BE2C (cell line): Measurements from ENCODE around the gene KRTAP19-8.

Experiments
- DNase-seq: peaks from one replicate; pipeline ENCODE4 v3.0.0-alpha.2; 2020
- H3K27me3 ChIP-seq: fragments of 250-450 bp; sonication (Bioruptor Pico); 2 replicates; pipeline ENCODE4 v1.5.1; 2020; ENCODE audit warnings: mild to moderate bottlenecking
- H3K36me3 ChIP-seq: fragments of 250-450 bp; sonication (Bioruptor Pico); 2 replicates; pipeline ENCODE4 v1.5.1; 2020; ENCODE audit warnings: mild to moderate bottlenecking
- H3K4me1 ChIP-seq: fragments of 250-450 bp; sonication (Bioruptor Pico); 2 replicates; pipeline ENCODE4 v1.5.1; 2020
- H3K4me3 ChIP-seq: 2 replicates; pipeline ENCODE4 v1.5.1; 2011; ENCODE audit warnings: low read depth, low read length
- H3K9me3 ChIP-seq: fragments of 250-450 bp; sonication (Bioruptor Pico); 2 replicates; pipeline ENCODE4 v1.5.1; 2020
- CTCF ChIP-seq: IDR thresholded peaks from 2 replicates; pipeline ENCODE4 v1.5.1; 2012; ENCODE audit warnings: mild to moderate bottlenecking, low read depth, low read length

Gene KRTAP19-8

GRCh38 chr21:31042080-31042464 is 3.8 kb upstream of the KRTAP19-8 start:
- Histone ChIP-seq H3K4me3 (no peak overlapping the region), H3K36me3 (no peaks in the 10 kb centered on the region), H3K4me1 (no peaks in the 10 kb centered on the region), H3K27me3 (no peaks in the 10 kb centered on the region), H3K9me3 (no peaks in the 10 kb centered on the region)
- no peak for DNase-seq
- TF ChIP-seq CTCF = no peak

GRCh38 chr21:31041295-31042079 is 3.2 kb upstream of the KRTAP19-8 start:
- H3K4me1 ChIP-seq = no peaks in the 10 kb centered on the region
- TF ChIP-seq CTCF = no peak; the same call in 1 of the 2 replicates
- H3K4me3 ChIP-seq = no peak overlapping the region
- no peaks in the 10 kb centered on the region for H3K9me3 ChIP-seq
- H3K36me3 ChIP-seq = no peaks in the 10 kb centered on the region
- H3K27me3 ChIP-seq = no peaks in the 10 kb centered on the region
- no peak for DNase-seq

- H3K27me3 ChIP-seq = no peaks in the 10 kb centered on the region
- H3K4me1 ChIP-seq = no peaks in the 10 kb centered on the region
- no peaks in the 10 kb centered on the region for H3K36me3 ChIP-seq
- no peaks in the 10 kb centered on the region for H3K9me3 ChIP-seq
- no peak for DNase-seq
- no peak overlapping the region for H3K4me3 ChIP-seq
- no peak for TF ChIP-seq CTCF
These were observed 3.9 kb downstream of the KRTAP19-8 start for GRCh38 chr21:31034378-31034777.

- no peak for DNase-seq
- no peaks in the 10 kb centered on the region for H3K36me3 ChIP-seq
- H3K27me3 ChIP-seq = no peaks in the 10 kb centered on the region
- no peaks in the 10 kb centered on the region for H3K4me1 ChIP-seq
- H3K9me3 ChIP-seq = no peaks in the 10 kb centered on the region
- H3K4me3 ChIP-seq = no peak overlapping the region
- TF ChIP-seq CTCF = no peak
These were observed 7.7 kb downstream of the KRTAP19-8 start for GRCh38 chr21:31030367-31031106.

GRCh38 chr21:31023680-31024079 is 14.6 kb downstream of the KRTAP19-8 start:
- H3K27me3 ChIP-seq = no peaks in the 10 kb centered on the region; the same call in 1 of the 2 replicates
- TF ChIP-seq CTCF = no peak
- no peak overlapping the region for H3K4me3 ChIP-seq
- no peaks in the 10 kb centered on the region; the same call in 1 of the 2 replicates for H3K9me3 ChIP-seq
- H3K4me1 ChIP-seq = no peaks in the 10 kb centered on the region
- H3K36me3 ChIP-seq = no peaks in the 10 kb centered on the region
- DNase-seq = no peak

- TF ChIP-seq CTCF = no peak
- Histone ChIP-seq H3K9me3 (no peaks in the 10 kb centered on the region; the same call in 1 of the 2 replicates), H3K36me3 (no peaks in the 10 kb centered on the region), H3K4me1 (no peaks in the 10 kb centered on the region), H3K4me3 (no peak overlapping the region), H3K27me3 (no peaks in the 10 kb centered on the region; the same call in 1 of the 2 replicates)
- DNase-seq = no peak
These were observed 16.0 kb downstream of the KRTAP19-8 start for GRCh38 chr21:31022306-31022705.
